SK-N-MC (cell line): Measurements from ENCODE around the gene HDHD2.

Experiments used
- EZH2 ChIP-seq: fragments of 200-600 bp; sonication (generic); IDR thresholded peaks from one replicate; pipeline ENCODE4 v1.6.1; 2017; ENCODE audit warnings: antibody characterized with exemption
- FOXP2 ChIP-seq: optimal IDR thresholded peaks from 2 replicates; pipeline ENCODE3; 2011; ENCODE audit warnings: mild to moderate bottlenecking, moderate library complexity; ENCODE audit not compliant: insufficient read depth; ENCODE audit errors: extremely low read length, control extremely low read depth
- POLR2AphosphoS5 ChIP-seq: IDR thresholded peaks from 2 replicates; pipeline ENCODE4 v1.6.1; 2012; ENCODE audit warnings: mild to moderate bottlenecking, low read depth, low read length, borderline replicate concordance

DNA sequence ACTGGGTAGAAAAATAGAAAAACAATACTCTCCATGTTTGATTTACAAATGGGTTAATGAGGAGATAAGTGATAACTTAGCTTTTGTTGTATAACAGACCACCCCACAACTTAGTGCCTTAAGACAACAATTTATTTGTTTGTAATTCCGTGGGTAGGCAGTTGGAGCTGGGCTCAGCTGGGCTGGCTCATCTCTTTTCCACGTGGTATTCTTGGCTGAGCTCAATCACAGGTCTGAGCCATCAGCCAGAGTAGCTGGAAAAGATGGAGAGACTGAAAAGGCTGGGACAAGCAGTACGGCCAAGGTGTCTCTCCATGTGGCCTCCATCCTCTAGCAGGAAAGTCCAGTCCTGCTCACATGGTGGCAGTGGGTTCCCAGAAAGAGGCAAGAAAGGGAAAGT, 82.7 kb downstream of the HDHD2 start:
- no peak for TF ChIP-seq POLR2AphosphoS5
- TF ChIP-seq EZH2 = no peak
- TF ChIP-seq FOXP2 = no peak
